Trophoblast cell (in vitro differentiated cells and primary cell): Measurements from ENCODE around the gene DELE1.

Experiments used
- DNase-seq, 2 donors: peaks; one replicate each; pipeline ENCODE4 v3.0.0-alpha.2; 2016
- H2AFZ ChIP-seq: 2 replicates; pipeline ENCODE4 v1.6.1; 2013; ENCODE audit warnings: low read length, moderate library complexity, mild to moderate bottlenecking; ENCODE audit not compliant: insufficient read depth, poor library complexity
- H2AK5ac ChIP-seq: 2 replicates; pipeline ENCODE4 v1.6.1; 2013; ENCODE audit warnings: mild to moderate bottlenecking, low read length
- H2BK120ac ChIP-seq: 2 replicates; pipeline ENCODE4 v1.6.1; 2013; ENCODE audit warnings: low read length, mild to moderate bottlenecking, moderate library complexity; ENCODE audit not compliant: insufficient read depth, poor library complexity
- H2BK12ac ChIP-seq: 2 replicates; pipeline ENCODE4 v1.6.1; 2013; ENCODE audit warnings: mild to moderate bottlenecking, low read length, moderate library complexity
- H2BK5ac ChIP-seq: 2 replicates; pipeline ENCODE4 v1.6.1; 2013; ENCODE audit warnings: low read length, low read depth, moderate library complexity, mild to moderate bottlenecking; ENCODE audit not compliant: poor library complexity
- H3K14ac ChIP-seq: 2 replicates; pipeline ENCODE4 v1.6.1; 2013; ENCODE audit warnings: mild to moderate bottlenecking, low read length
- H3K18ac ChIP-seq: 2 replicates; pipeline ENCODE4 v1.6.1; 2013; ENCODE audit warnings: mild to moderate bottlenecking, low read length
- H3K23ac ChIP-seq: 2 replicates; pipeline ENCODE4 v1.6.1; 2013; ENCODE audit warnings: low read length
- H3K27ac ChIP-seq: 2 replicates; pipeline ENCODE4 v1.5.1; 2013; ENCODE audit warnings: low read depth, mild to moderate bottlenecking, inconsistent platforms, low read length, moderate library complexity
- H3K27me3 ChIP-seq: 2 replicates; pipeline ENCODE4 v1.6.1; 2013; ENCODE audit warnings: inconsistent platforms, mild to moderate bottlenecking, low read length, moderate library complexity; ENCODE audit not compliant: insufficient read depth
- H3K36me3 ChIP-seq, 2 experiments: 1 replicate in 1 of 2; 2 replicates in 1 of 2; pipeline ENCODE4 v1.6.1; 2013; ENCODE audit warnings: low read length in 2 of 2, mild to moderate bottlenecking in 2 of 2, moderate library complexity in 1 of 2; ENCODE audit not compliant: insufficient read depth in 2 of 2, control insufficient read depth in 1 of 2
- H3K4ac ChIP-seq: 2 replicates; pipeline ENCODE4 v1.6.1; 2013; ENCODE audit warnings: low read depth, mild to moderate bottlenecking, low read length, moderate library complexity
- H3K4me1 ChIP-seq, 2 experiments: 1 replicate in 1 of 2; 2 replicates in 1 of 2; pipeline ENCODE4 v1.6.1; 2013; ENCODE audit warnings: low read length in 2 of 2, mild to moderate bottlenecking in 2 of 2, moderate library complexity in 1 of 2; ENCODE audit not compliant: insufficient read depth in 2 of 2, control insufficient read depth in 1 of 2
- H3K4me2 ChIP-seq: 2 replicates; pipeline ENCODE4 v1.6.1; 2013; ENCODE audit warnings: inconsistent platforms, mild to moderate bottlenecking, low read length, moderate library complexity
- H3K4me3 ChIP-seq: 2 replicates; pipeline ENCODE4 v1.5.1; 2013; ENCODE audit warnings: mild to moderate bottlenecking, low read depth, low read length, inconsistent platforms
- H3K79me1 ChIP-seq: one replicate; pipeline ENCODE4 v1.6.1; 2013; ENCODE audit warnings: low read length
- H3K79me2 ChIP-seq: 2 replicates; pipeline ENCODE4 v1.6.1; 2013; ENCODE audit warnings: low read length, mild to moderate bottlenecking; ENCODE audit not compliant: control insufficient read depth, insufficient read depth, poor library complexity
- H3K9ac ChIP-seq: 2 replicates; pipeline ENCODE4 v1.6.1; 2013; ENCODE audit warnings: mild to moderate bottlenecking, low read length
- H3K9me3 ChIP-seq: 2 replicates; pipeline ENCODE4 v1.6.1; 2013; ENCODE audit warnings: low read depth, mild to moderate bottlenecking, control low read depth, inconsistent platforms, low read length; ENCODE audit not compliant: insufficient read depth
- H4K12ac ChIP-seq: 2 replicates; pipeline ENCODE4 v1.6.1; 2013; ENCODE audit warnings: low read depth, mild to moderate bottlenecking, low read length, moderate library complexity
- H4K8ac ChIP-seq: 2 replicates; pipeline ENCODE4 v1.6.1; 2013; ENCODE audit warnings: low read depth, mild to moderate bottlenecking, low read length, moderate library complexity
- H4K91ac ChIP-seq: one replicate; pipeline ENCODE4 v1.6.1; 2013; ENCODE audit warnings: low read depth, mild to moderate bottlenecking, low read length, moderate library complexity
- WGBS: extraction: QIAGEN DNeasy Blood & Tissue Kit; methylation state at CpG from one replicate; pipeline ENCODE4 v1.1.7; 2013; ENCODE audit warnings: missing lambda C conversion rate; ENCODE audit not compliant: insufficient read length, insufficient coverage; ENCODE audit errors: extremely low coverage; 5-methylcytosine and 5-hydroxymethylcytosine counted together

DELE1 gene

DNA sequence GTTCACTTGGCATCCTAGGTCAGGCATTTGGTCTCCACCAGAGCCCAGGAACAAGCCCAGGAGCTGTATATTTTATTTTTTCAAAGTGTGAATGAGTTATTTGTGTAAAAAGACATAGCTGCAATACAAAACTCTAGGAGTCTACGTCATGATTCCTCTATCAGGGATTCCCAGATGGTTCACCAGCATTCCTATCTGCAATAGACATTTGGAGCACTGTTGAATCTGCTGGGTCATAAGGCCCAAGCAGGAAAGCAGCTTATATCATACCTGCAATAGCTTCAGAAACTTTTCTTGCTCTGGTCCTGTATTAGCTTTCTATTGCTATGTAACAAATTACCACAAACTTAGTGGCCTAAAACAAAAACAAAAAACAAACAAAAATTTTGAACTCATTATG lies 16.7 kb upstream of the DELE1 start:
- no peak overlapping the region for H3K18ac ChIP-seq
- no peak overlapping the region for H3K4me3 ChIP-seq
- H4K8ac ChIP-seq: no peak overlapping the region
- H2AK5ac ChIP-seq: no peak overlapping the region
- H3K4me2 ChIP-seq: no peak overlapping the region
- no peak overlapping the region for H2AFZ ChIP-seq
- no peaks in the 10 kb centered on the region for H3K36me3 ChIP-seq
- H3K9ac ChIP-seq: no peak overlapping the region
- H3K23ac ChIP-seq: no peak overlapping the region
- no peak overlapping the region for H2BK120ac ChIP-seq
- no peaks in the 10 kb centered on the region for H3K9me3 ChIP-seq
- H4K91ac ChIP-seq: no peak overlapping the region
- H2BK12ac ChIP-seq: no peak overlapping the region
- H3K4me1 ChIP-seq: no peaks in the 10 kb centered on the region
- no peaks in the 10 kb centered on the region for H3K79me1 ChIP-seq
- H4K12ac ChIP-seq: no peak overlapping the region
- no peak overlapping the region for H3K27ac ChIP-seq
- no peak overlapping the region for H2BK5ac ChIP-seq
- H3K27me3 ChIP-seq: no peaks in the 10 kb centered on the region
- H3K14ac ChIP-seq: no peak overlapping the region
- H3K79me2 ChIP-seq: no peaks in the 10 kb centered on the region
- WGBS: no CpG with 5 or more reads among the region's 1 CpG
- no peak overlapping the region for H3K4ac ChIP-seq
- no peak for DNase-seq

DNA sequence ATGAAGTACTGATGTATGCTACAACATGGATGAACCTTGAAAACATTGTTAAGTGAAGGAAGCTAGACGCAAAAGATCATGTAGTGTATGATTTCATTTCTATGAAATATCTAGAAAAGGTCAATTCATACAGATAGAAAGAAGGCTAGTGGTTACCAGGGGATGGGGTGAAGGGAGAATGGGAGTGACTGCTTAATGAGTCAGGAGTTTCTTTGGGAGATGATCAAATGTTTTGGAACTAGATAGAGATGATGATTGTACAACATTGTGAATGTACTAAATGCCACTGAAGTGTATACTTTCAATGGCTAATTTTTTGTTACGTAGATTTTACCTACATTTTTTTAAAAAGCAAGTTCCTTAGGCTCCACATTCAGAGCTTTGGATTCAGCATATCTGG lies 14.9 kb upstream of the DELE1 start:
- H3K36me3 ChIP-seq: no peaks in the 10 kb centered on the region
- H4K91ac ChIP-seq: no peak overlapping the region
- no peak overlapping the region for H3K23ac ChIP-seq
- no peak overlapping the region for H3K27ac ChIP-seq
- no peak overlapping the region for H2BK120ac ChIP-seq
- no CpG with 5 or more reads among the region's 2 CpGs for WGBS
- H2AFZ ChIP-seq: no peak overlapping the region
- H3K27me3 ChIP-seq: no peaks in the 10 kb centered on the region
- no peaks in the 10 kb centered on the region for H3K79me2 ChIP-seq
- DNase-seq: no peak
- no peak overlapping the region for H3K4ac ChIP-seq
- H2BK5ac ChIP-seq: no peak overlapping the region
- no peaks in the 10 kb centered on the region for H3K4me1 ChIP-seq
- H3K18ac ChIP-seq: no peak overlapping the region
- H2AK5ac ChIP-seq: no peak overlapping the region
- no peak overlapping the region for H4K8ac ChIP-seq
- no peak overlapping the region for H4K12ac ChIP-seq
- no peak overlapping the region for H3K4me3 ChIP-seq
- H3K4me2 ChIP-seq: no peak overlapping the region
- no peaks in the 10 kb centered on the region for H3K79me1 ChIP-seq
- H2BK12ac ChIP-seq: no peak overlapping the region
- no peaks in the 10 kb centered on the region for H3K9me3 ChIP-seq
- H3K14ac ChIP-seq: no peak overlapping the region
- no peak overlapping the region for H3K9ac ChIP-seq

DNA sequence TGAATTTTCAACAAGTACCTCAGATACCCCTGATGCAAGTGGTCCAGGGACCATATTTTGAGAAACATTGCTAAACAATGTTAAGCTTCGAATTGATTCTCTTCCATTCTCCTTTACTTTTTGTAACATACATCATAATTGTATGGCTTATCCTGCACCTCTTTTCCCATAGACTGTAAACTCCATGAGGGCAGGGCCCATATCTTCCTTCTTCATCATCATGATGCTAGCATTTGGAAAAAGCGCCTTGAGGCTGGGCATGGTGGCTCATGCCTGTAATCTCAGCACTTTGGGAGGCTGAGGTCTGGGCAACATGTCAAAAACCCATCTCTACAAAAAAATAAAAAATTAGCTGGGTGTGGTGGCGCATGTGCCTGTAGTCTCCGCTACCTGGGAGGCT lies 14.5 kb upstream of the DELE1 start:
- Histone ChIP-seq H3K4me3 (no peak overlapping the region), H3K27ac (no peak overlapping the region), H3K4me1 (peaks cover 0 to 2% of the 10 kb centered on the region in 2 experiments), H2AK5ac (no peak overlapping the region), H2AFZ (no peak overlapping the region), H3K79me1 (no peaks in the 10 kb centered on the region), H3K79me2 (no peaks in the 10 kb centered on the region), H3K14ac (no peak overlapping the region), H3K9me3 (no peaks in the 10 kb centered on the region), H2BK5ac (no peak overlapping the region), H4K91ac (no peak overlapping the region), H3K4me2 (no peak overlapping the region), H3K23ac (no peak overlapping the region), H3K27me3 (peaks cover 4% of the 10 kb centered on the region), H3K36me3 (no peaks in the 10 kb centered on the region), H4K12ac (no peak overlapping the region), H3K18ac (no peak overlapping the region), H4K8ac (no peak overlapping the region), H3K9ac (no peak overlapping the region), H2BK120ac (no peak overlapping the region), H3K4ac (no peak overlapping the region), H2BK12ac (no peak overlapping the region)
- no CpG with 5 or more reads among the region's 4 CpGs for WGBS
- no peak for DNase-seq

DNA sequence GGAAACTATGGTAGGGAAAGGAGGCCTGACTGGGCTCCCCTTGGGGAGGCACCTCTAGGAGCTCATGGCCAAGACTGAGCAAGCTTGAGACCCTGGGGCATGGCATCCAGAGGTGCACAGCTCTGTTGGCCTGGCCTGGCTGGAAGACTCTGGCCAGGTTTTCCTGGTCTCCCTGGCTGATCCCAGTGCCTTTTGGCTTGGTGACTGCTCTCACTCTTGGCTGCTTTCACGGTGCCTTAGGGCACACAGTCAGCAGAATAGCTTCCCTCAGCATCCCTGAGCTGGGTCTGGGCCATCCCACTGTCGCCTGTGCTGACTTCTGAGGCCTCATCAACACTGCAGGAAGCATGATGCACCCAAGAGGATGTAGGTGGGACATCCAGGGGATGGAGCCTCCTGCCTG lies 13.4 kb upstream of the DELE1 start:
- Histone ChIP-seq H2AK5ac (no peak overlapping the region), H3K9me3 (no peaks in the 10 kb centered on the region), H2BK5ac (no peak overlapping the region), H3K4me1 (peaks cover 0 to 5% of the 10 kb centered on the region in 2 experiments), H3K14ac (no peak overlapping the region), H3K27me3 (peaks cover 7% of the 10 kb centered on the region), H3K9ac (no peak overlapping the region), H3K79me1 (no peaks in the 10 kb centered on the region), H3K36me3 (no peaks in the 10 kb centered on the region), H4K91ac (no peak overlapping the region), H3K79me2 (no peaks in the 10 kb centered on the region), H3K4me2 (no peak overlapping the region), H3K23ac (no peak overlapping the region), H3K4ac (no peak overlapping the region), H4K12ac (no peak overlapping the region), H2AFZ (no peak overlapping the region), H2BK120ac (no peak overlapping the region), H4K8ac (no peak overlapping the region), H3K18ac (no peak overlapping the region), H3K27ac (no peak overlapping the region), H2BK12ac (no peak overlapping the region), H3K4me3 (no peak overlapping the region)
- no CpG with 5 or more reads among the region's 2 CpGs for WGBS
- DNase-seq: no peak
